Amniotic stem cell (primary cell): ENCODE data around the gene RAB3GAP1.
"Not testable (repeated sequence)": the region's sequence is repeated elsewhere in the genome, so short reads cannot be mapped to it uniquely, and the experiment has no call there.

ENCODE experiments used
- DNase-seq: peaks from one replicate; lab custom pipeline; 2025; lab: John Stamatoyannopoulos, UW

RAB3GAP1 gene

DNA sequence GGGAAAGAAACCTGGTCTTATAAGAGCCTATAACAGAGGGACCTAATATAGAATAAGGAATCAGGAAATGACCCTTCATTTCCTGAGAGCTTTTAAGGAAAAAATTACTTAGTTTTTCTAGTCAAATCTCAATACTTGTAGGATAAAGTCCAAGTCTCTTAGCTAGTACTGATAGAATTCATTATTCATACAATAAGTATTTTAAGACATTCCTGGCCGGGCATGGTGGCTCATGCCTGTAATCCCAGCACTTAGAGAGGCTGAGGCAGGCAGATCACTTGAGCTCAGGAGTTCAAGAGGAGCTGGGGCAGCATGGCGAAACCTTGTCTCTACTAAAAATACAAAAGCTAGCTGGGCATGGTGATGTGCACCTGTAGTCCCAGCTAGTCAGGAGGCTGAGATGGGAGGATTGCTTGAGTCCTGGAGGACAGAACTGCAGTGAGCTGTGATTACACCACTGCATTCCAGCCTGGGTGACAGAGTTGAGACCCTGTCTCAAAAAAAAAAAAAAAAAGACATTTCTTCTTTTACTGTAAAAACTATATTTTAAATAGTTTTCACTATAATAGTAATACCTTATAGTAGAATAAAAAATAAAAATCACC, 3.2 kb downstream of the RAB3GAP1 start:
- peak; percentile 52 for DNase-seq

DNA sequence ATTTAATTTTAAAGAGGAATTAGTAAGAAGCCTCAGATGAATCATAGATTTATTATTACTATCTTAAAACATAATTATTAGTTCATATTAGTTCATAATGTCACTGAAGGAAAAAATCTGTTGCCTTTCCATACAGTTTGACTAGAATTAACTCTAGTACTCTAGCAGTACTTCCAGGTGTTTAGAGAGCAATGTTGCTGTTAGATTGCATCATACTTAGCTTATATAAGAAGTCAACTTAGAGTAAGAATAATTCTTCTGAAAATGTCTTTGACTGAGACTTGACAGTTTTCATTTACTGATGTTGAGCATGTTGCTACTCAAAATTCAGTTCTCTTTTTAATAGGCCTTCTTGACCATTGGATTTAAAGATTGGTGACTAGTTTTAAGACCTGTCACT, 4.7 kb downstream of the RAB3GAP1 start:
- no peak for DNase-seq

DNA sequence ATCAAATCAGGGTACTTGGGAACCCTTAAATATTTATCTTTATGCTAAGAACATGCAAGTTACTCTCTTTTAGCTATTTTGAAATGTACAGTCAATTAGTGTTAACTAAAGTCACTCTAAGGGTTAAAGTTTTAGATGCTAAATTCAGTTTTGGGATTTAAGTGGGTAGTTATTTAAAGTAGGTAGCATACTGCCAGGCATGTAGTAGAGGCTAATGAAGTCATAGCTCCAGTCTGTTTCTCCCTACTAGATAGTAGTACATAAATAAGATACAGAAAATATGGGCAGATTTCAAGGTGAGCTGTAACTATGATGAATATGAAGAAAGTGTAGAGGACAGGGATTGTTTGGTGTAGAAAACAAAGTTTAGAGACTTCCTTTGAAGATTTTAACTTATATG, 7.5 kb downstream of the RAB3GAP1 start:
- DNase-seq: no peak

DNA sequence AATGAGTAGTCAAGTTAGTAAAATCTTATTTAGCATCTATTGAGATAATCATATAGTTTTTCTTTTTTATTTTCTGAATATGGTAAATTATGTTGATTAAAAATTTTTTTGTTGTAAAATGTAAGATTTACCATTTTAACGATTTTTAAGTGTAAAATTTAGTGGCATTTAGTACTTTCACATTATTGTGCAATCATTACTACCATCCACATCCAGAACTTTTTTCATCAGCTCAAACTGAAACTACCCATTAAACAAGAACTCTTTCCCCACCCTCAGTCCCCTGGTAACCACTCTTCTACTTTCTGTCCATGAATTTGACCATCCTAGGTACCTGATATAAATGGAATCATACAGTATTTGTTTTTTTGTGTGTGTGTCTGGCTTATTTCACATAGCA, 11.1 kb downstream of the RAB3GAP1 start:
- DNase-seq: no peak

DNA sequence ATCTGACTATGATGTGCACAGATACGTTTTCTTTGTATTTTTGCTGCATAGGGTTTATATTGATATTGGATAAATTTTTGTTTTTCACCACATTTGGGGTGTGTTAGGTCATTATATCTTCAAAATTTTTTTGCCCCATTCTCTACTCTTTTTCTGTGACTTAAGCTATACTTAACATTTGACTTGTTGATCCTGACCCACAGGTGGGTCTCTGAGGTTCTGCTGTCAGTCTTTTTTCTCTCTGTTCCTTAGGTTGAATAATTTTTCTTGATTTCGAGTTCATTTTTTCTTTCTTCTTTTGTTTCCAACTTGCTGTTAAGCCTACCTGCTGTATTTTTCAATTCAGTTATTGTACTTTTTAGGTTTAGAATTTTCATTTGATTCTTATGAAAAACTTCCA, 12.1 kb downstream of the RAB3GAP1 start:
- no peak for DNase-seq

DNA sequence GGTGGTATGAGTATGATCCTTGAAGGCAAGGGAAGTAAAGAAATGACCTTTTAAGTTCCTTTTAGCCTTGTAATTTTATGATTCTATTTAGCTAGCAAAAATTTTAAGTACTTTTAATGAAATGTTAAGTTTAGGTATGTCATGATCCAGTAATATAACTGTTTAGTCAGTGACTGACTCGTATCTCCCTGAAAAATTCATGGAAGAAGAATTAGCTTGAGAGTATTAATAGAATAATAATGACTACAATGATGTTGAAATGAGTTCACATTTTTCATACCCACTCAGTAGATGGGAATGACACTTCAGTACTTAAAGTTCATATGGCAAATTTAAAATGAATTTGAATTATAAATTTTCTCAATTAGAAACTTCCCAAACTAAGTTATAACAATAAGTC, 14.6 kb downstream of the RAB3GAP1 start:
- no peak for DNase-seq

DNA sequence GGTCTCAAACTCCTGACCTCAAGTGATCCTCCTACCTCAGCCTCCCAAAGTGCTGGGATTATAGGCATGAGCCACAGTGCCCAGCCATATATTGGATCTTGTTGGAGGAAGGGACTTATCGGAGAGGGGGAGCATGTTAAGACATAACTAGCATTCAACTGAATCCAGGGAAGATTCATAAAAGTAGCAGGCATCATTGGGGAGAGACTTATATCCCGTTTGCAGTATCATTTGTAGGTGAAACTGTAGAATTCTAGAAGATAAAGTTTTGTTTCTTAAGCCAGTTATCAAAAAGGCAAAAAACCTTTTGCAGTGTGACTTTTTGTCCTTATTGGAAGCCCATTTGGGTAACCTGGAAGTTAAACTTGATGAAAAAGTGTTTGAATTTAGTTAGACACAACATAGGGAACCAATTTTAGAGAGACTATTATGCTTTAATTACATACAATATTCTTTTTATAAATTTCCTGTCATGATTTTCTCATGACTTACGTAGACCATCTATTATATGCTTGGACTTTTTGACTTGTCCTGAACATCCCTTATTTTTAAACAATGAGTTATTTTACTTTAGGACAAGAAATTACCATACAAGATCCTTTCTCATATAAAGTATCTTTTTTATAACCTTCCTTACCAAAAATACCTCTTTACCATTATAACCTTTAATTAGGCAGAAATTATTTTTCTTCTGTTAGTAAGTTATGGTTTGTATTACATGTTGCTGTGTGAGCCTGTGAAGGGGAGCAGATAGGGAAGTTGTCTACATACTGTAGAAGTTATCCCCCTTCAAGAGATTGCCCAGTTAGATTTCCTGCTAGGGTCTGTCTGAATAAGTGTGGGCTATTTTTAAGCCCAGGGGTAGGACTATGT, 20.3 kb downstream of the RAB3GAP1 start:
- DNase-seq: no peak

DNA sequence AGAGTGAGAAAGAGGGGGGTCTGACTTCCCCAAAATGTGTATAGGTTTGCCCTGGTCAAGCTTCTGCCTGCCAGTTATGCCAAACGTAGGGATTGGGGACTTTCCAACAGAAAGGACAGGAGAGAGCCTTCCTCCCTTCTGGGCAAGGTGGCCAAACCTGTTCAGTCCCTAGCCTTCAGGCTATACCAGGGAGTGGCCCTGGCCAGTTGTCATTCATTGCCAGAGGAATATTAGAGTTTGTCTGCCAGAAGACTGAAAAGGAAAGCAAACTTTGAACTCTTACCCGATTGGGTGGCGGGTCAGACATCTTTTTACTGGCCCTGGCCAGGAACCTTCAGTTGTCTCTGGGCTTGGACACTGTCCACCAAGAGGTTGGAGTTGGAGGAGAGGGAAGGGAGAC, 22.1 kb downstream of the RAB3GAP1 start:
- no peak for DNase-seq

DNA sequence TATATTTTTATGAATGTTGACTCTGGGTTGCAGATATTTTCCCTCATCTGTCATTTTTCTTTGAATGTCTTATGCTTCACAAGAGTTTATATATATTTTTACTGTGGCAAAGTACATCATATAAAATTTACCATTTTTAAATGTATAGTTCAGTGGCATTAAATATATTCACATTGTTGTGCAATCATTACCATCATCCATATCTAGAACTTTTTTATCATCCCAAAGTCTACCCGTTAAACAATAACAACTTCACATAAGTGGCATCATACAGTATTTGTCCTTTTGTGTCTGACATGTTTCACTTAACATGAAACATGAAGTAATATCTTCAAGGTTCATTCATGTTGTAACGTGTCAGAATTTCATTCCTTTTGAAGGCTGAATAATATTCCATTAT, 24.5 kb downstream of the RAB3GAP1 start:
- DNase-seq: no peak

DNA sequence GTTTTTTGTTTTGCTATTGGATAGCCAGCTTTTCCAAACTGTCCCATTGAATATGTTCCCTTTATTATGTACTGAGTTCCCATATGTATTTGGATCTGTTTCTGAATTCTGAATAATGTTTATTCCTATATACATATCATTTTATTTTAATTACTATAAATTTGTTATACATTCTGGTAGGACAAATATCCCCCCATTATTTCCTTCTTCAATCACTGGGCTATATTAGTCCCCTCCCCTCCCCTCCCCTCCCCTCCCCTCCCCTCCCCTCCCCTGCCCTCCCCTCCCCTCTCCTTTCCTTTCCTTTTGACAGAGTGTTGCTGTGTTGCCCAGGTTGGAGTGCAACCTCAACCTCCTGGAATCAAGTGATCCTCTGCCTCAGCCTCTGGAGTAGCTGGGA, 26.3 kb downstream of the RAB3GAP1 start:
- no peak for DNase-seq

DNA sequence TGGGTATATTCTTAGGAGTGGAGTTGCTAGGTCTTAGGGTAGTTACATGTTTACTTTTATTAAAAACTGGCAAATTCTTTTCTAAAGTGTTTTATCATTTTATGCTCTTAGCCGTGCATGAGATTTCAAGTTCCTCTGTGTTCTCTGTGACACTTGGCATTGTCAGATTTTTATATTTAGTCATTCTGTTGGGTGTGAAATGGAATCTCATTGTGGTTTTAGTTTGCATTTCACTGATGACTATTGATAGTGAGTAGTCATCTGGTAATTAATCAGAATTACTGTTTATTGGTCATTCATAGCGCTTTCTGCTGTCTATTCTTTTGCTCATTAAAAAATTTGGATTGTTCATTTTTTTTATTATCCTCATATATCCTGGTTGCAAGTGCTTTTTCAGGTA, 34.1 kb downstream of the RAB3GAP1 start:
- no peak for DNase-seq

DNA sequence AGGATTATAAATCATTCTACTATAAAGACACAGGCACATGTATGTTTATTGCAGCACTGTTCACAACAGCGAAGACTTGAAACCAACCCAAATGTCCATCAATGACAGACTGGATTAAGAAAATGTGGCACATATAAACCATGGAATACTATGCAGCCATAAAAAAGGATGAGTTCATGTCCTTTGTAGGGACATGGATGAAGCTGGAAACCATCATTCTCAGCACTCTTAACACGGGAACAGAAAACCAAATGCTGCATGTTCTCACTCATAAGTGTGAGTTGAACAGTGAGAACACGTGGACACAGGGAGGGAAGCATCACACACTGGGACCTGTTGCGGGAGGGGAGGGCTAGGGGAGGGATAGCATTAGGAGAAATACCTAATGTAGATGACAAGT, 37.5 kb downstream of the RAB3GAP1 start:
- DNase-seq: not testable (repeated sequence)

DNA sequence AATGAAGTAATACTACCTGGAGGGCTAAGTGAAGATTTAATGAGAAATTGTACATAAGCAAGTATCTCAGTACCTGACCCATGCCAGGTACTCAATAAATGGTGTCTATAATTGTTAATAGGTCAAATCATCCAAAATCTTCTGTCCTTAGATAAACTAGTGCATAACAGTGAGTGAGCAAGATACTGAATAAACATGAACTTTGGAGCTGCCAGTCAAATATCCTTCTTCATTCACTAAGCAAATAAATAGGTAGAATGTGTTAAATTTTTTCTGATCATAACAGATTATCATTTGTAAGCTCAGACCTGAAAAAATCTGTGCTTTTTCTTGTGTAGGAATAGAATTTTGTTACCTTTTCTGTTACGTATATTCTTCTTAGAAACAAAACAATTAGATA, 39.6 kb downstream of the RAB3GAP1 start:
- DNase-seq: no peak

DNA sequence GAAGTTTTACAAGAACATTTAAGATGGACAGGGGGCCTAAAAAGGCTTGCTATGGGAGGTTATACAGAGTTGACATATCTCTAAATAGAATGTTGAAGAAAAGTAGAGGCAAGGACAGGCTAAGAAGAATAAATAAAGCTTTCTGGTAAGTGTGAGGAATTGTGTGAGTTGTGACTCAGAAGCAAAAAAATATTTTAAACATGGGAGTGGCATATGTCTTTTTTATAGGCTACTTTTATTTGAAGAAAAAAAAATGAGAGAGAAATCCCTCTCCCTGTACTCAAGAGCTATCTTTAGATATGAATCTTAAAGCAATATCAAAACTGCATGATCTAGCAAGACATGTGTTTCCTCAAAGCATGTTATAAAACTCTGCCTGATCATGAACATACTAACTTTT, 41.1 kb downstream of the RAB3GAP1 start:
- DNase-seq: no peak

DNA sequence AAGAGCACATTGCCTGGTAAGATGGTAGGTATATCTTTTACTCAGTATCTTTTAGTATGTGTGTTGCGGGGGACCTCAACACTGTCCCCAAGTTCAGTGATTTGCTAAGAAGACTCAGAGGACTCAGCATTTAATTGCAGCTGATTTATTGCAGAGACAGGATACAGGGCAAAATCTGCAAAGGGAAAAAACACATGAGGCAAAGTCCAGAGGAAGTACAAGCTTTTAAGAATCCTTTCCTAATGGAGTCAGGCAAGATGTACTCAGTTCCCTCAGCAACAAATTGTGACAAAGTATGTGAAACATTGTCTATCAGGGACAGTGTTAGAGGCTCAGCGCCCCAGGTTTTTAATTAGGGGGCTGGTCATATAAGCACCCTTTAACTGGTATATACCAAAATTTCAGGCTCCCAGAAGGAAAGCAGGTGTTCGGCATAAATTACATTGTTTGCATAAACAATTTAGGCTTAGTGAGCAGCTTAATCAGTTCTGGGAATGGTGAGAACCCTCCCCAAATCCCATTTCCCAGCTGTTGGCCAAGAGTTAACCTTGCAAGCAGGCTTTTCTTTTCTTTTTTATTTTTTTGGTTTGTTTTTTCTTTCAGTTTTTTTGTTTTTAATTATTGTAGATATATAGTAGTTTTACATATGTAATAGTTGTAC, 41.7 kb downstream of the RAB3GAP1 start:
- no peak for DNase-seq

DNA sequence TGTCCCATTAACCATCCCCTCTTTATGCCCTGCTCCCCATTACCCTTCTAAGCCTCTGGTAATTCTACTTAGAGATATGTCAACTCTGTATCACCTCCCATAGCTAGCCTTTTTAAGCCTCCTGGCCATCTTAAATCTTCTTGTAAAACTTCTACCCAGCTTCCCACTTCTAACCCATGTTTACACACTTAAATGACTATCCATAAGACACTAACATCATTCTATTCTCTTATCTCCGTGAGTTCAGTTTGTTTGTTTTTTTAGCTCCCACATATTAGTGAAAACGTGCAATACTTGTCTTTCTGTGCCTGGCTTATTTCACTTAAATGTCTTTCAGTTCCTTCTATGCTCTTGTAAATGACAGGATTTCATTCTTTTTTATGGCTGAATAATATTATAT, 42.4 kb downstream of the RAB3GAP1 start:
- DNase-seq: no peak

DNA sequence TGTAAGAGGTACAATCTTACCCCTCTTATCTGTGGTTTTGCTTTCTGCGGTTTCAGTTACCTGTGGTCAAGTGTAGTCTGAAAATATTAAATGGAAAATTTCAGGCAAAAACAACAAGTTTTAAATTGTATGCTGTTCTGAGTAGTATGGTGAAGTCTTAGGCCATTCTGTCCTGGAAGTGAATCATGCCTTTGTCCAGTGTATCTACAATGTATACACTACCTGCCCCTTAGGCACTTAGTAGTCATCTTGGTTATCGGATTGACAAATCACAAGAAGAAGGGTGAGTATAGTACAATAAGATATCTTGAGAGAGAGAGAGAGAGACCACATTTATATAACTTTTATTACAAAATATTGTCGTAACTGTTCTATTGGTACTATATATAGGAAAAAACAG, 43.5 kb downstream of the RAB3GAP1 start:
- DNase-seq: no peak

DNA sequence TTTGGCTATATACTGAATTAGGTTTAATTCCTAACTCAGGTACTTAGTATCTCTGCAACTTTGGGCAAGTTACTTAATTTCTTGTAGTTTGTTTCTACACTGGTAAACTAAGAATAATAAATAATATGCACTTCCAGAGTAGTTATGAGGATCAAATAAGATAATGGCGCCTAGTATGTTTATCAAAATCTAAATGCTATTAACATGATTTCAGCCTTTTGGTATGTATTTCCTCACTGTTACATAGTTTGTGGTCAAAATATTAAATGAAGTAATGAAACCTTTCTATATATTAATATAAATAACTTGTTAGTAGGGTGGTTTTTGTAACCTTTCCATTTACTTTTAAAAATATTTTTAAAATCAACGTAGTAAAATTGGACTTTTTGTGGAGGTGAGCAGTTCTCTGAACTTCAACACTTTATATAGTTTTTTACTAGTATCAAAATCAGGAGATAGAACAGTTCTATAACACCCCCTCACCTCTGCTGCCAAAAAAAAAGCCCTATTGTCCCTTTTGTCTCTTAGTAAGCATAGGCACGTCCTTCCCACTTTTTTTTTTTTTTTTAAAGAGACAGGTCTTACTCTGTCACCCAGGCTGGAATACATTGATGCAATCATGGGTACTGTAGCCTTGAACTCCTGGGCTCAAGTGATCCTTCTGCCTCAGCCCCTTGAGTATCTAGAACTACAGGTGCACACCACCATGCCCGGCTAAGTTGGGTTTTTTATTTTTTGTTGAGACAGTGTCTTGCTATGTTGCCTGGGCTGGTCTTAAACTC, 44.8 kb downstream of the RAB3GAP1 start:
- DNase-seq: no peak

DNA sequence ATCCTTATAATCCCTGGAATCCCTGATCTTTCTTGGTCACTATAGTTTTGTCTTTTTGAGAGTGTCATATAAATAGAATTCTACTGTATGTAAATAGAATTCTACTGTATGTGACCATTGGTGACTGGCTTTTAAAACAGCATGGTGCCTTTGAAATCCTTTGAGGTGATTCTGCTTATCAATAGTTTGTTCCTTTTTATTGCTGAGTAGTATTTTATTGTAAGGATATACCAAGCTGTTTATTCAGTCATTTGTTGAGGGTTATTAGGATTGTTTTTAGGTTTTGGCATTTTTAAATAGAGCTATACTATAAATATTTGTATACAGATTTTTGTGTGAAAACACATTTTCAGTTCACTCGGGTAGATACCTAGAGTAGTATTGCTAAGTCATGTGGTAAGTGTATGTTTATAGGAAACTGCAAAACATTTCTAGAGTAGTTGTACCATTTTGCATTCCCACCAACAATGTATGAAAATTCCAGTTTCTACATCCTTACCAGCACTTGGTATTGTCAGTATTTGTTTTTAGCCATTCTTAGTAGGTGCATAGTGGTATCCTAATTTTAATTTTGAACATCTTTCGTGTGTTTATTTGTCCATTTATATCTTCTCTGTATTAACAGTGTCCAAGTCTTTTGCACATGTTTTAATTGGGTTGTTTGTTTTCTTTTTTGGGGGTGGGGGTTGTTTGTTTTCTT, 45.6 kb downstream of the RAB3GAP1 start:
- DNase-seq: no peak

DNA sequence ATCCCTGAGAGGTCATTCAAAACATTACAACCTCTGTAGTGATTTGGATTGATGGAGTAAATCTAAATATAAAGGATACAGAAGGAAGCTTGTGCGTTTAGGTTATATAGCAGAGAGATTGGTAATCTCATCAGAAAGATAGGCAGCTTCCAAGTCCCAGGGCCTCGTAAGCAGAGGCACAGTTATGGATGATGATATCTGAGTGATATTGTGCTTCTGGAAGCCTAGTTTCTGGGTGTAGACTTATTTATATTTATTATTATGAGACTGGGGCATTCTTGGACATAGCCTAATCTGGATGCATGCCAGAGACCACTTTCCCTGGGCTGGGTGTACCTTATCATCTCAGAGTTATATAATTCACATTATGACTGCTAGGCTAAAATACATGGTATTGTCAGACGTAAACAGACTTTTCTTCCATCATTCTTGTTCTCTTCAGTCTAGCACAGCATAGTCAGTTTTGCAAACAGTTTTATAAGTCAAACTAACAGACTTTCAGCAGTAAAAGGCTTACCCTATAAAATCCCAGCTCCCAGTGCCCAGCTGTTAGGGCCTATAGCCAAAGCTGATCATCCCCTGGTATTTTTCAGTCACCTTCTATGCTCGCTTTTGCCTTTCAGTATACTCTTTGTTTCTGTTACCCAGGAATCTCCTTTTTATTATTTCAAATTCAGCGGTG, 47.9 kb downstream of the RAB3GAP1 start:
- DNase-seq: no peak

DNA sequence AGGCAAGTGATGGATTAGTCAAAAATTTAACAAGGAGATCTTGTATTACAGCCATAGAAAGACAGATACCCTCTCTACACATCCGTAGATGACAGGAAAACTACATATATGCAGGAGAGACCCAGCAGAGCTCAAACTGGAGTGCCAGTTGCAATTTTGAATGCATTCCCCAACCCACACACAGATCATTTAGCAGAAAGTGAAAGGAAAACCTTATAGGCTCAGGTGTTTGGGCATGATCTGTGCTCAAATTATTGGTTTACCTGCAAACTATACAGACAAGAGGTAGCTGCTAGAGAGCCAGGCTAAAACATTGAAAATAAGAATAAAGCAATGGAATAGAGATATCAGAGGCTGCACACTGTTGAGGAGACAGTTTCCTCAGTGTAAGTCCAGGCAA, 51.8 kb downstream of the RAB3GAP1 start:
- DNase-seq: no peak
